K562 (cell line): Measurements from ENCODE around the gene MAP2. TPM values are rescaled to one million over a fixed set of nuclear protein-coding genes. Genes with fewer than 3 reads are reported as not detected.

Experiments used
- CBX3 ChIP-seq, 2 experiments: IDR thresholded peaks; 1 replicate in 1 of 2; 2 replicates in 1 of 2; pipeline ENCODE4 v1.6.1; 2012; ENCODE audit warnings: inconsistent platforms in 2 of 2, low read length in 2 of 2, borderline replicate concordance in 1 of 2, control low read depth in 1 of 2
- CLOCK ChIP-seq: fragments of 250-450 bp; sonication (Bioruptor Pico); IDR thresholded peaks from 2 replicates; pipeline ENCODE4 v1.4.0; 2020; ENCODE audit warnings: mild to moderate bottlenecking, moderate library complexity, borderline replicate concordance
- HES1 ChIP-seq: fragments of 450-650 bp; IDR thresholded peaks from 2 replicates; pipeline ENCODE4 v1.6.1; 2016; ENCODE audit warnings: low read depth, mild to moderate bottlenecking, moderate library complexity
- IFI16 ChIP-seq: fragments of 250-450 bp; sonication (Bioruptor Pico); IDR thresholded peaks from 2 replicates; pipeline ENCODE4 v2.1.2; 2022; ENCODE audit warnings: mild to moderate bottlenecking, inconsistent platforms
- MGA ChIP-seq: fragments of 450-650 bp; IDR thresholded peaks from 2 replicates; pipeline ENCODE4 v1.6.1; 2016; ENCODE audit warnings: mild to moderate bottlenecking, moderate library complexity
- SLC30A9 ChIP-seq: fragments of 250-450 bp; sonication (Bioruptor Pico); IDR thresholded peaks from 2 replicates; pipeline ENCODE4 v1.8.0; 2022; ENCODE audit warnings: mild to moderate bottlenecking, moderate library complexity
- SRSF1 ChIP-seq: fragments of 200-400 bp; formaldehyde crosslinking; IDR thresholded peaks from 2 replicates; pipeline ENCODE4 v1.6.1; 2017; ENCODE audit warnings: mild to moderate bottlenecking, low read depth, low read length, moderate library complexity
- ZMIZ1 ChIP-seq, 2 experiments: fragments of 150-350 bp in 1 of 2; IDR thresholded peaks; 2 replicates each; pipeline ENCODE4 v1.6.1; 2012 to 2016; ENCODE audit warnings: low read depth in 2 of 2, low read length in 2 of 2, mild to moderate bottlenecking in 1 of 2, moderate library complexity in 1 of 2
- polyA plus RNA-seq, 8 experiments: library from polyadenylated mRNA; depleted of rRNA in 4 of 8; stranded (reverse) in 5 of 8; unstranded in 3 of 8; fragments of >200 nt; fragmentation: Nextera tagmentation in 2 of 8; fragmentation: Illumina TruSeq in 1 of 8; extraction: Ambion mirVana in 2 of 8; extraction: Trizol in 1 of 8; gene quantifications; 2 replicates each; pipeline versions ENCODE4 v1.2.1 to v1.2.3, GENCODE V29; 2011 to 2014; ENCODE audit warnings: inconsistent platforms in 1 of 8, missing spikeins in 1 of 8
- total RNA-seq, 7 experiments: library from RNA; depleted of rRNA in 6 of 7; stranded (reverse); fragments of >200 nt in 6 of 7; fragmentation: Illumina TruSeq in 2 of 7; extraction: Trizol in 2 of 7; gene quantifications; 2 replicates each; pipeline versions ENCODE4 v1.2.1 to v1.2.3, GENCODE V29; 2011 to 2021; ENCODE audit warnings: low replicate concordance in 1 of 7

The MAP2 gene
- total and polyA plus RNA-seq, 9 of the 15 experiments (the other 6 are each of a cell fraction or from before 2014, with no cell fraction given), result 0.13 TPM; not detected in 8

GRCh38 chr2:209687323-209687969, 263.6 kb downstream of the MAP2 start (continued):
- TF ChIP-seq MGA (no peak), ZMIZ1 (IDR thresholded peaks at IDR 0.05; ENCODE audit: low read depth in 2 of 2, low read length in 2 of 2) (no peak), CBX3 (IDR thresholded peaks at IDR 0.05; ENCODE audit: borderline replicate concordance in 1 of 2, low read length in 2 of 2) (no peak), SRSF1 (no peak), IFI16 (no peak), HES1 (no peak), CLOCK (CRISPR knock-in tag) (no peak), SLC30A9 (CRISPR knock-in tag) (no peak)
